HG03442 (cell line): ENCODE data around the gene CCSAP.

Experiments
- ATAC-seq: cut with Tn5 transposase; IDR thresholded peaks from one replicate; pipeline ENCODE4 v1.9.1; 2021; ENCODE audit warnings: mild to moderate bottlenecking, moderate library complexity; ENCODE audit not compliant: unreplicated experiment

Gene CCSAP

GRCh38 chr1:229326601-229327000, 16.2 kb downstream of the CCSAP start:
- ATAC-seq: no peak

GRCh38 chr1:229325853-229326487, 16.9 kb downstream of the CCSAP start:
- no peak for ATAC-seq

DNA sequence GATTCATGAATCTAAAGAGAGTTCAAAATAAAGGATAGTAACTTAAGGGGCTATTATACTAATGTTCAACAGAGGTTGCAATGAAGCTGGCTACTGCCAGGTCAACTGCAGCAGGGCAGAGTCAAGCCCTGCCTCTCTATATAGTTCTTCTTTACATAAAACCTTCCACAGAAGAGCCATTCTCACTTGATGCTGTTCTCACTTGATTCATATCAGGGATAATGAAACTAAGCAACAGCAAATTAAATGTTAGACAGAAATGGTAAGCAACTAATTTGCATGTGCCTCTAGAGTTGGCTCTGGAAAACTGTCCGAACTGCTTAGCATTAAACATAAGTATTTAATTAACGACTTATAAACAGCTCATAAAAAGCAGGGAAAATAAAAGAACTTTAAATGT, 17.4 kb downstream of the CCSAP start:
- no peak for ATAC-seq

DNA sequence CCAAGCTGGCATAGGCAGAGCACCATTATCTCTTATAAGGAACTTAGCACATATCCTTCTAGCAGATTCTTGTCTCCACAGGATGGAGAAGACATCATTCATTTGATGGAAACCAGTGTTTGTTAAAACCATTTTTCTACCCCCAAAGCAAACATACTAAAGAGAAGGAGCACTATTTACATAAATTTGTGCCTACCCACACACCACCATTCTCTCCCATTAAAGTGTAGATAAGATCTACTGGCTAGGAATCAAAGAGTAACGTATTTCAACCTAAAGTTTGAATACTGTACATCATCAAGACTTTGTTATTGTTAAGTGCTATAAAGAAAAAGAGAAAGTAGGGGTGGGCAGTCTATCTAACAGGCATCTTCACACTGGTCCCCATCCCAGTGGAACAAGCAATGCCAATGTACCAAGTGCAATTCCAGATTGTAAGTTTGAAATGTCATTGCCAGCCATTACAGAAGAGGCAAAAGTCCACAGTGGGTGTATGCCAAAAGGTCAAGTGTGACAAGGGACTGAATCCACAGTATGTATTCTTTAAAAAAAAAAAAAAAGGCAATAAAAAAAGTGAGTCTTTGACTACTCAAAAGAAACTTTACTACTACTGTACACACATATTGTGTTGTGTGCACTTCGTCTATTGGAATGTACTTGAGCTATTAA, 18.8 kb downstream of the CCSAP start:
- ATAC-seq: no peak

- ATAC-seq: no peak
Observed at GRCh38 chr1:229323201-229323600, 19.6 kb downstream of the CCSAP start.

DNA sequence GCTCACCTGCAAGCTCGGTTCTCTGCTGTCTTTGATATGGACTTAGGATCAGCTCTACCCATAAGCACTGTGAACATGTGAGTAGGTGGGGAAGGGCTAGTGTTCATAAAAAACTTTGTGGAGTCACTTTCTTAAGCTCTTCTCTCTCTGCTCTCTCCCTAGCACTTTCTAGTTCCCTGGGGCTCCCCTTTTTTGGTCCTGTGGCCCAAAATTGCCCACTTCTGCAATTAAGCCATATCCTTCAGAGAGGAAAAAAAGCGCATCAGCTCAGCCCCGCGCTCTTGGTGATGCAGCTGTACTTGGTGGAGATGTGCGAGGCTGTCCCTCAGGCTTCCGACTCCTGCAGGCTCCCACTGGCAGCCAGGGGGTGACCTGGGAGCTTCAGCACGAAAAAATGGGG, 23.4 kb downstream of the CCSAP start:
- ATAC-seq: no peak

DNA sequence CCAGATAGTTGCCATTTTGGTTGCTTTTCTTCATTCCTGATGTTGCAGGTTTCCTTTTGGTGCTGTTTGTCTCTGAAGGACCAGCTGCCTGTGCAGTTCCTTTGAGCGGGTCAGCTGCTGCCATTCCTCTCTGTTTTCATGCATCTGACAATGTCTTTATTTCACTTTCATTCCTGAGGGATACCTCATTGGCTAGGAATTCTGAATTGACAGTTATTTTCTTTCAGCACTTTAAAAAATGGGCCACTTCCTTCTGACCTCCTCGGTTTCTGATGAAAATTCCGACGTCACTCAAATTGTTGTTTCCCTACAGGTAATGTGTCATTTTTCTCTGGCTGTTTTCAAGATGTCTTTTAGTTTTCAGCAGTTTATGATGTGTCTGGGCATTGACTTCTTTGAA, 24.8 kb downstream of the CCSAP start:
- ATAC-seq: no peak

- no peak for ATAC-seq
Observed at GRCh38 chr1:229316166-229316565, 26.7 kb downstream of the CCSAP start.

GRCh38 chr1:229310833-229311232, 32.0 kb downstream of the CCSAP start:
- ATAC-seq: no peak

GRCh38 chr1:229309684-229310083, 33.2 kb downstream of the CCSAP start:
- no peak for ATAC-seq

GRCh38 chr1:229309074-229309473, 33.8 kb downstream of the CCSAP start:
- ATAC-seq: no peak

GRCh38 chr1:229305392-229305791, 37.5 kb downstream of the CCSAP start:
- ATAC-seq: no peak

- ATAC-seq: no peak
Observed at GRCh38 chr1:229303855-229304254, 39.0 kb downstream of the CCSAP start.

DNA sequence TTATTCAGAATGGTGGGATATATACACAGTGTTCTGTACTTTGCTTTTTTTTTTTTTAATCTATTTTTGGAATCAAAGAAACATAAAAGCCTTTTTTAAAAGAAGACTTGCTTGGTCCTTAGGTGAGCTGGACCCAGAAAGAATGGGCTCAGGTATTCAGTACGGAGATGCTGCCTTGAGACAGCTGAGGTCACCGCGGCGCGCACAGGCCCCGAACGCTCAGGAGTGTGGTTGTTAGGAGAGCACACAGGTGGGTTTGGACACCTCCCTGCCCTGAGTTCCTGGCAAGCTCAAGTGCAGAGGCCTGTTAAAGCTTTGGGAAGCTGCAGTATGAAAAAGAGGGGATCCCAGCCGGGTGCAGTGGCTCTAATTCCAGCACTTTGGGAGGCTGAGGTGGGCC, 40.1 kb downstream of the CCSAP start:
- no peak for ATAC-seq

DNA sequence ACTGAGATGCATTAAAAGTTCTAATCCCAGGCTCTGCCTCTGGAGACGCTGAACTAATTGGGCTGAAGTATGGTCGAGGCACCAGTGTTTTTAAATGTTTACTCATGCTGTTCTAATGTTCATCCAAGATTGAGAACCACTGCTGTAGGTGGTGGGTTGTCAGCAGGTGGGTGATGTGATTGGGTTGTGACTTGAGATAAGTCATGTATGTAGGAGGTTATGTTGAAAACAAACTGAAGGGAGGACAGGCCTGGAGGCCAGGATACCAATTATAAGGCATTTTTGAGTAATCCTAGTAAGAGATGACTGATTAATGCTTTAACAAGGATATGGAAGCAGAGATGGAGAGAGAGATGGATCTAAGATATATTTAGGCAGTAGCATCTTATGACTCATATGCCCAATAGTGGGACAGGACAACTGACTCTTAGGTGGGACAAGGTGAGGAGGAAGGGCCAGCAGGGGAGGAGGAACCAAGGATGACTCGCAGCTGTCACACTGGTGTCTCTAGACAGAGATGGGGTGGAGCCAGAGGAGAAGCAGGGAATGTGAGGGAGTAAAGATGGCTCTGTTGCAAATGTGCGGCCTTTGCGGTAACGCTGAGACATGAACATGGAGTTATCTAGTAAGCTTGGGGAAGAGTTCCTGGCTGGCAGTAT, 42.6 kb downstream of the CCSAP start:
- ATAC-seq: no peak

DNA sequence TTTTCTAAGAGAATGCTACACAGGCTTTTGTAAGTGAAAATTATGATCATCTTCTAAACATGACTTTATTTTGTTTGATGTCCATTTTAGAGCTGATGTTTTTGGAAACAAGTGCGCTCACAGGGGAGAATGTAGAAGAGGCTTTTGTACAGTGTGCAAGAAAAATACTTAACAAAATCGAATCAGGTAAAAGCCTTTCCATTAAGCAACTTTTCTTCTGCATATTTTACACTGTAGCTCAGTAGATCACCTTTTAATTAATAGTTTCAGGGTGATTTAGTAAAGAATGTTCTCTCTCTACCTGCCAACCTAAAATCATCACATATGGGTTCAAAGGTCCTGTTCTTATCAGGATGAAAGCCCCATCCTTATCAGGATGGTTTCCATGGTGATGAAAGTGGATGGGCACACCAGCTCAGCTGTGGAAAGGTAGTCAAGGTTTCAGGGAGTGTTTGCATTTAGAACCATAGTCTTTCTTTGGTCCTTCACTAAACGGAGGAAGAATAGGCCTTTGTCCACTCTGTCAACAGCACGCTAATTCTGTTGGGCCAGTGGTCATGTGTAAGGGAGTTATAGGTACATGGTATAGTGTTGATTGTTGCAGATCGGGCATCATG, 43.9 kb downstream of the CCSAP start:
- ATAC-seq: no peak

DNA sequence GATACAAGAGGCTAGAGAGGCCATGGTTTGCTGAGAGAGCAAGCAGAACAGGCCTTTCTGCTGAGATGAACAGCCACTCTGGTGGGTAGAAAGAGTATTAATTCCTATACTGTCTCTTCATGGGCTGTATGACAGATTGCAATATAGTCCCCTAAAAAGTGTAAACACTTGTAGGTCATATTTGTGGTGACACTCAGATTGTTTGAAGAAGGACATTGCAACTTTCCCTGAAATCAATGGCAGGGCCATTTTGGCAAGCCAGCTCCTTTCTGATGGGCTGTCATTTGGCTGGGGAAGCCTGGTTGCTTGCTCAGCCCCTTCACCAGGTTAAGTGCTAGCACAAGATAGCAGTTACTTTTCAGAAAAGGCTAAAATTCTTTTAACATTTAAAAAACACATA, 44.4 kb downstream of the CCSAP start:
- no peak for ATAC-seq

- ATAC-seq: no peak
Observed at GRCh38 chr1:229297746-229298145, 45.1 kb downstream of the CCSAP start.

DNA sequence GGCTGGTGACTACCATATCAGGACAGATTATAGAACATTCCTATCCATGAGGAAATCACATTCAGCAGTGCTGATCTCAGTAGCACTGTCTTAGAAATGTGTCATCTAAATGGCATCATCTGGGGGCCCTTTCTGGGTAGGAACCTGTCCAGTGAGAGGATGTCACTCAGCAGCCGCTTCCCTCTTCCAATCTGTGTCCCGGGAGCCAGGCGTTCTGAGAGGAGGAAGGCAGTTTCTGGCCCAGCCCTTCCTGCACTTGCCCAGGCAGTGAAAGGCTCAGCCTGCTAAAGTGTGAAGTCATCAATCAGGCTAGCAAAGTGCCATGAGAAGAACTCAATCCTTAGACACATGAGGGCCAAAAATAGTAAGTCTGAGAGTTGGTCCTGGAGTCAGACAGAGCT, 46.3 kb downstream of the CCSAP start:
- no peak for ATAC-seq

DNA sequence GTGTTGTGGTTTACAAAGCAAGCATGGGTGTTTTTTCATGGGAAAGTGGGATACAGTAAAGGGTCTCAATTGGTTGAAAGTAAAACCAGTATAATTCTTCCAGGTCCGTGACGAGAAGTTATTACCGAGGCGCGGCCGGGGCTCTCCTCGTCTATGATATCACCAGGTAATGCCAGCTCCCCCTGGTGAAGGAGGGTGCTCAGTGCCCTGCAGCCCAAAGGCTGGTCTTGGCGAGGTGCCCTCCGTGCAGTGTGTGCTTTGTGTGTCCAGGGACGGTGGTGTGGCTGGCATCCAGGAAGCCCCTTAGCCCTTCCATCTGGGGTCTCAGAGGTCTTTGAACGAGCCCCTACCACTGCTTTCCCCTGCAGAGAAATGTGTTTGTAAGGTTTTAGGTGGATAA, 47.1 kb downstream of the CCSAP start:
- no peak for ATAC-seq

- ATAC-seq: no peak
Observed at GRCh38 chr1:229293528-229294204, 49.2 kb downstream of the CCSAP start.
